ENCODE measurements around the gene OS9.

The OS9 gene

GRCh38 chr12:57753756-57754337 lies 59.9 kb downstream of the OS9 start:
- FAIRE-seq (no peak), DNase-seq (ENCODE audit: insufficient read length, low spot score) (no peak)
- no peak for TF ChIP-seq POLR2A (IDR thresholded peaks at IDR 0.05; ENCODE audit: low read depth, low read length)

- no peak for TF ChIP-seq POLR2A (IDR thresholded peaks at IDR 0.05; ENCODE audit: low read depth, low read length)
- DNase-seq (ENCODE audit: insufficient read length, low spot score) (peak; percentile 83), FAIRE-seq (no peak)
These were observed 60.7 kb downstream of the OS9 start, which contains the start of gene MARCHF9 for GRCh38 chr12:57754411-57755193. Gene MARCHF9, plus strand, starts transcription at chr12:57755103. Its CDS starts 426 bp downstream, at chr12:57755529.

- TF ChIP-seq POLR2A (IDR thresholded peaks at IDR 0.05; ENCODE audit: low read depth, low read length): no peak
- no peak for FAIRE-seq
These were observed 61.2 kb downstream of the OS9 start for GRCh38 chr12:57755194-57755453.

GRCh38 chr12:57755454-57756372 lies 61.8 kb downstream of the OS9 start:
- DNase-seq (ENCODE audit: insufficient read length, low spot score) (no peak), FAIRE-seq (no peak)
- no peak for TF ChIP-seq POLR2A (IDR thresholded peaks at IDR 0.05; ENCODE audit: low read depth, low read length)

More at GRCh38 chr12:57755194-57755453, 61.2 kb downstream of the OS9 start:
- DNase-seq (ENCODE audit: insufficient read length, low spot score): no peak

- DNase-seq (ENCODE audit: insufficient read length, low spot score) (no peak), FAIRE-seq (no peak)
- no peak for TF ChIP-seq POLR2A (IDR thresholded peaks at IDR 0.05; ENCODE audit: low read depth, low read length)
These were observed 62.7 kb downstream of the OS9 start for GRCh38 chr12:57756406-57757341.

GRCh38 chr12:57757771-57758170 lies 63.8 kb downstream of the OS9 start:
- FAIRE-seq: no peak
- no peak for TF ChIP-seq POLR2A (IDR thresholded peaks at IDR 0.05; ENCODE audit: low read depth, low read length)
- no peak for DNase-seq (ENCODE audit: insufficient read length, low spot score)

- DNase-seq (ENCODE audit: insufficient read length, low spot score) (no peak), FAIRE-seq (no peak)
- TF ChIP-seq POLR2A (IDR thresholded peaks at IDR 0.05; ENCODE audit: low read depth, low read length): no peak
These were observed 64.8 kb downstream of the OS9 start for GRCh38 chr12:57758552-57759359.

- DNase-seq (ENCODE audit: insufficient read length, low spot score): no peak
- FAIRE-seq: no peak
- TF ChIP-seq POLR2A (IDR thresholded peaks at IDR 0.05; ENCODE audit: low read depth, low read length): no peak
These were observed 65.5 kb downstream of the OS9 start for GRCh38 chr12:57759360-57759980.

- DNase-seq (ENCODE audit: insufficient read length, low spot score): no peak
- FAIRE-seq: no peak
- TF ChIP-seq POLR2A (IDR thresholded peaks at IDR 0.05; ENCODE audit: low read depth, low read length): no peak
These were observed 66.5 kb downstream of the OS9 start for GRCh38 chr12:57760347-57760982.

- no peak for FAIRE-seq
- DNase-seq (ENCODE audit: insufficient read length, low spot score): no peak
- TF ChIP-seq POLR2A (IDR thresholded peaks at IDR 0.05; ENCODE audit: low read depth, low read length): no peak
These were observed 67.6 kb downstream of the OS9 start for GRCh38 chr12:57761391-57761998.

GRCh38 chr12:57762463-57762862 lies 68.5 kb downstream of the OS9 start:
- no peak for FAIRE-seq

More at GRCh38 chr12:57762463-57762862, 68.5 kb downstream of the OS9 start:
- TF ChIP-seq POLR2A (IDR thresholded peaks at IDR 0.05; ENCODE audit: low read depth, low read length): no peak
- DNase-seq (ENCODE audit: insufficient read length, low spot score): no peak
